Activated CD4-positive, CD25-positive, alpha-beta regulatory T cell treated with anti-CD3 and anti-CD28 coated beads, Interleukin-2, amount 50 U/mL, for 72 hours (primary cell): Measurements from ENCODE around the gene CCM2.

Experiments used
- DNase-seq: peaks from one replicate; pipeline ENCODE4 v3.0.0; 2021

CCM2 gene

GRCh38 chr7:45086331-45087065 is 86.5 kb downstream of the CCM2 start:
- DNase-seq, result no peak

GRCh38 chr7:45087301-45088145 is 87.5 kb downstream of the CCM2 start:
- DNase-seq, result no peak

GRCh38 chr7:45088146-45088701 is 88.2 kb downstream of the CCM2 start:
- no peak for DNase-seq

DNA sequence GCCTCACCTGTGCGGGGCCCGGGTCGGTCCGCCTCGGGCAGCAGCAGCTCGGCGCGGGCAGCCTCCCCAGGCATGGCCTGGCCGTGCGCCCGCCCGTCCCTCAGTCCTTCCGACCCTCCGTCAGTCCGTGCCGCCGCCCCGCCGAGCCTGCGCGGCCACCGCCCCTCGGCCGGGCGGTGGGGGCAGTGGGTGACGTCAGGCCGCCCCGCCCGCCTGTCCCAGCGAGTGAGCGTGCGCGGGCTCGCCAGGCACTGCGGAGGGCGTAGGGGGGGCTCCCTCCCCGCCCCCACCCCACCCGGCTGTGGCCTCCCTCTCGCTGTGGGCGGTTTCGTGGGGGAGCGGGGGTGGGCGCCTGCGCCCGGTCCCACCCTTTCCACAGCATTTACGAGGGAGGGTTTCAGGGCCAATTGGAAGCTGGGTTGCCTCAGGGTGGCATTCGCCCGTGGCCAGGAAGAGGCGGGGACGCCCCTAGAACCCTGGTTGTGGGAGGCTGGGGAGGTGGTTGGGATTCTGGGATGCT is 88.9 kb downstream of the CCM2 start, which contains the start of gene NACAD:
Gene NACAD, minus strand, starts transcription at position 149 of the 520 bp plus-strand sequence. Its CDS starts 75 bp downstream, at position 74.
- DNase-seq, result no peak

DNA sequence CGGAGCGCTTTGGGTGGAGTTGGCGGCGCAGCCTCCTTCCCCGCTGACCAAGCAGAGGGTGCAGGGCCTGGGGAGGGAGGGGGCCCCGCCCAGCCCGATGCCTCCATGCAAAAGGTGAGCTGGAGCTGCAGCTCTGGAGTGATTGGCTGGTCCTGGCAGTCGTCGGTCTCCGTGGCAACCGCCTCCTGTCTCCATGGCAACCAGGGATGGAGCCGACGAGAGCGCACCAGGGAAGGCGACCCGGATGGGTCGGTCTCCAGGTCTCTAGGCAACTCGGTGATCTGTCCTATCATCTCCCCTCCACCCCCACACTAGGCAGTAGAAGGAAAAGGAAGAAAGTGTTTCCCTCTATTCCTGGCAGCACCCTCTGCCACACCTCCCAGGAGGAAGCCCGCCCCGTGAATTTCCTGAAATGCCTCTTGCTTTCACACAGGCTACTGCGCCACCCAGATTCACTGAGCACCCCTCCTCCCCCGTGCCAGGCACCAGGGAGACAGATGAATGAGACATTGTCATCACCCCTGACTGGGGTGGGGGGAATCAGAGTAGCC is 89.4 kb downstream of the CCM2 start:
- DNase-seq, result peak; percentile 30

DNA sequence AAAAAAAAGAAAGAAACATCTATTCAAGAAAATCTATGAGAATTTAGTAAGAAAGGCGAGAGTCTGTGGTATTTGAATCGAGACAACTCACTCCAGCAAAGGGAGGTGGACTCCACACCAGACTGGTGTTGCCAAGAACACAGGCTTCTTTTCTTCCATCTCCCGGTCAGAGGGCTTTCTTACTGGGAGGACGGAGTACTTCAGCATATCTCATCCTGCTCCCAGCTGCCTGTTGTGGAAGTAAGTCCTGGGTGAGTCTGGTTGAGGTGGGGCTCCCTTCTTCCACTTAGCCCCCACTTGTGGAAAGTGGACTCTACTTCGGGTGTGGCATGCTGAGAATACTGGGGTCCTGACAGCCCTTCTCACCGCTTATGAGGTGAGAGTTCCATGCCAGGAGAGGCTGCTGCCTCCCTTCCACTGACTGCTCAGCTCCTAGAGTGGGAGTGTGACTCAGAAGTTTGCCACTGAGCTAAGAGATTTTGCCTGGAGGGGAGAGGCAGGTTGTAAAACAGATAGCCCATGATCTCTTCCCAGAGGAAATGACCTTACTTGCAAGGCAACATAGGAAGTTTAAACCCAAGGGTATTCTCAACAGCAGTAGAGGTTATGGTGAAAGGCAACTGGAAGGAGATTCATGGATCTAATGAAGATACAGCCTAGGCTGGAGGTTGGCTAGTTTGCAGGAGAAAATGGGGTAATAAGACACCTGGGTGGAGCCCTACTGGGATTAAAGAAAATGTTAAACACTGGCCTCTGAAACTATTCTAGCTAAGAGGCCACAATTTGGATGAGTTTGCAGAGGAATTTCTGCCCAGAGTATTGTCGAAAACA is 92.3 kb downstream of the CCM2 start:
- DNase-seq, result no peak

GRCh38 chr7:45092931-45093235 is 92.9 kb downstream of the CCM2 start:
- no peak for DNase-seq

DNA sequence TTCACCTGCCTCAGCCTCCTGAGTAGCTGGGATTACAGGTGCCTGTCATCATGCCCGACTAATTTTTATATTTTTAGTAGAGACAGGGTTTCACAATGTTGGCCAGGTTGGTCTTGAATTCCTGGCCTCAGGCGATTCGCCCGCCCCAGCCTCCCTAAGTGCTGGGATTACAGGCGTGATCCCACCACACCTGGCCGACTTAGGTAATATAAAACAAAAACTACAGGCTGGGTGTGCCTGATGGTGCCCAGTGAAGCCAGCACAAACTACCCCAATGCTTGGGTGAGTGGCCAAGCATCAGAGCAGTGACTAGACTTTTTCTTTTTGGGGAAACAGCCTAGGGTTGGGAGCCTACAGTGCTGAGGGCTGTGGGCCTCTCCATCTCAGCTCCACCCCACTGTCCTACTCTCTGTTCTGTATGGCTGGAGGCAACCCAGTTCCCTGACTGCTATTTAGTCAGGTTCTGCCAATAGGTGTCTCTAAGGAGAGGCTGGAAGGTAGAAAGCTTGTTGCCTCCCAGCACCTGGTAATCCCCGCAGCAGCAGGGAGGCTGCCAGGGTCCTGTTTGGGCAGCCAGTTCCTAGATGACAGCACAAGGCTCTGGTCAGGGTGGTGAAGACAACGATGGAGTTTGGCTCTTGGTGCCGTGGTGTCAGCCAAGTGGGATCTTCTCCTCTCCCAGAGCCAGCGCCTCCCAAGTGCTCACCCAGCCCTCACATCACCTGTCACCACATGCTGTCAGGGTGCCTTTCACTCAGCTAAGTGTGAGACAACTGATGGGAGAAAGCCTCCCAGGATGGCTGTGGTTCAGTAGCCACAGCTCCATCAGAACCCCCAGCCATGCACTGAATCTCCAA is 99.2 kb downstream of the CCM2 start:
- no peak for DNase-seq

DNA sequence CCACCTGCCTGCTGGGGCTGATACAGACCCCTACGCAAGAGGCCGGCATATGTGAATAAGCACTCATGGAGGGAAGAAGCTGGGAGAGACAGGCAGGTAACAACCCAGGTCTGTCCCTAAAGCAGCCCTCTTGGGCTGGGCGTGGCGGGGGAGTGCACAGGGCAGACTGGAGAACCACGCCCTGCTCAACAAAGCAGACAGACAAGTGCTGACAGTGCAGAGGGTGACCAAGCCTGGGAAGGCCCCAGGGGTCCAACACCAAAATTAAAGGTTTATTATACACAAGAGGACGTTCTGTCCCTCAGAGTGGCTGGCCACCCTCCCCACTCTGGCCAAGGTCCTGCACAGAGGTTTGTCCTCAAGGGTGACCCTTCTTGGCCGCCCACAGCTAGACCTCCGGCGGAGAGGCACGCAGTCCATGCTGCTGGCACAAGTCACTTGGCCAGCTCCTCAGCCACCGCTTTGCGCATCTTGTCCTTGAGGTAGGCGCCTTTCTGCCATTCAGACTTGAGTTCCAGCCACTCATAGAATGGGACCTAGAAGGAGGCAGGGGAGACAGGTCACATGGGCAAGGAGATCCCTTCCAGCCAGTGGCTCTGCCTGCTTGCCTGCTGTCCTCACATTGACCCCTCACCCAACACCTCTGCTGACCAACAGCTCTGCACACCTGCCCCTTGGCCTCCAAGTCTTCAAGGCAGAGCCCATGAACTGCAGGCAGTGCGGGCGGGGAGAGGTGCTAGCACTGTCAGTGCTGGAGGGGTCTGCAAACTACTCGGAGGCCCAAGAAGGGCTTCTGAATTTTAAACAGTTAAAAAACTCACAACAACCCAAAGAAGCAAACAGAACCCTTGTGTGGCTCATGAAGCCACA is 100.1 kb downstream of the CCM2 start:
- DNase-seq, result peak; percentile 23

GRCh38 chr7:45100761-45101480 is 100.9 kb downstream of the CCM2 start:
- DNase-seq, result peak; percentile 26

GRCh38 chr7:45101748-45102147 is 101.7 kb downstream of the CCM2 start:
- no peak for DNase-seq

DNA sequence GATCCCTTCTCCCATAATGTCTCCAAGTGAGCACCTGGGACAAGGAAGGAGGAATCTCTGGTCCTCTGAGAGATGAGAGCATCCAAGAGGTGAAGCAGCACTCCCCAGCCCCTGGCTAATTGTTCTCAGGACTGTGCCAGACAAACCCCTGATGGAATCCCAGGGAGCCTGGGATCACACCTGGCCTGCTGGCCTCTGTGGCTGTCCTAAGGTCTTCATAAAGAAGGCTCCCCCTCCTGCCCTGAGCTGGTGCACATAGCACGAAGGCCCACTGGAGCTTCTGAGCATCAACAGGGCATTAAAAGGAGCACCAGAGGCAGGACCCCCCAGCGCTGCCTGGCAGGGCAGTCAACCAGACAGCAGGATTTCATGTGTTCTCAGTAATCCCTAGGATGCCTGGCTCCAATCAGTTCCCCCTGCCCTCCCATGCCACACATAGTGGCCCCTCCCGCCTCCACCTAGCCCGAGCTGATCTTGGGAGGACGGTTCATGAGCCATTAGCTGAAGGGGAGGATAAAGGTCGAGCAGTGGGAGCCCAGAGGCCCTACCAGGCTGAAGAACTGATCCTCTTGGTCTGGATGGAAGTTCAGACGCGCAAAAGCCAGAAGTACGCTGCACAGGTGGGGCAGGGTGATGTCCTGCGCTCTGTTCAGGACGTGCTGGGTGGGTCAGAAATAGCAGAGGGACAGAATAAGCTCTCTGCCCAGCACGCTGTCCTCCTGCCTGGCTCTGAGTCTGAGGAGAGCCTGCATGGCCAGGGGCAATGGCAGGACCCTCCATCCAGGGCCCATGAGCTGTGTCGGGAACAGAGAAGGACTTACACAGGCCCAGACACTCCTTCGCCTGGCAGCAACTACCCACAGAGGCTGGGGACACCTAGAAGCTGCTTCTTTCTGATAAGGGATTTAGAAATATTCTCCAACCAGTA is 103.0 kb downstream of the CCM2 start:
- DNase-seq, result no peak

DNA sequence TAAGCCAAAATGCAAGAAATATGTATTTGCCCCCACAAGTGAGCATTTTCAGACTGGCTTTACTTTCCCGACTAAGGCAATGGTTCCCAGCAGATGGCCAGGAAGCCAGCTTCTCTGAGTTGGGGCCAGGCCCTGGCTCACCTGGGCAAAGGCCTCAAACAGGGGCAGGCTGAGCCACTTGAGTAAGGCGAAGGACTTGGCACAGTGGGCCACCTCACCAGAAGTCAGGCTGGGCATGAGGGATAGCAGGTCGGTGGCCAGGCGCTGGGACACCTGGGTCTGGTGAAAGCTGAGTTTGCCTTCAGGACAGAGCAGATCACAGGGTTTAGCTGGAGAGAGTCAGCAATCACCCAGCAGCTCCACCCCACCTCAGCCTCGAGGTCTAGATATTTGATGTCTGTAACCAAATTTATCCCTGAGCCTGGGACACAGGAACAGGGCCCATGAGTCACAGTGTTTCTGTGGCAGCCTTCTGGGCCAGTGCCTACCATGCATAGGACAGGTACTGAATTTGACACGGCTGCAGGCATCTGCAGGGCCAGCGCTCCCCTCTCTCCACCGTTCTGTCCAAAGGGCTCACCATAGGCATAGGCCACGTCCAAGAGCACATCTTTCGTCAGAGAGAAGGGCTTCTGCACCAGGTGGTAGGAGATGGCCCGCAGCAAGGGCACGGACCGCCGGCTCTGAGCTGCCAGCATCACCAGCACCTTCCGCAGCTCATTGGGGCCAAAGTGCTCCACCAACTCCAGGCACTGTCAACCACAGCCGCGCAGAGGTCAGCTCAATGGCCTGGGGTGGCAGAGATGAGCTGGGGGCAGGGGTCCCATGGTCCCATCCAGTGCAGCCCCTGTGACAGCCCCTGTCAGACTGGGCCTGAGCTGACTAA is 104.2 kb downstream of the CCM2 start:
- peak; percentile 25 for DNase-seq

DNA sequence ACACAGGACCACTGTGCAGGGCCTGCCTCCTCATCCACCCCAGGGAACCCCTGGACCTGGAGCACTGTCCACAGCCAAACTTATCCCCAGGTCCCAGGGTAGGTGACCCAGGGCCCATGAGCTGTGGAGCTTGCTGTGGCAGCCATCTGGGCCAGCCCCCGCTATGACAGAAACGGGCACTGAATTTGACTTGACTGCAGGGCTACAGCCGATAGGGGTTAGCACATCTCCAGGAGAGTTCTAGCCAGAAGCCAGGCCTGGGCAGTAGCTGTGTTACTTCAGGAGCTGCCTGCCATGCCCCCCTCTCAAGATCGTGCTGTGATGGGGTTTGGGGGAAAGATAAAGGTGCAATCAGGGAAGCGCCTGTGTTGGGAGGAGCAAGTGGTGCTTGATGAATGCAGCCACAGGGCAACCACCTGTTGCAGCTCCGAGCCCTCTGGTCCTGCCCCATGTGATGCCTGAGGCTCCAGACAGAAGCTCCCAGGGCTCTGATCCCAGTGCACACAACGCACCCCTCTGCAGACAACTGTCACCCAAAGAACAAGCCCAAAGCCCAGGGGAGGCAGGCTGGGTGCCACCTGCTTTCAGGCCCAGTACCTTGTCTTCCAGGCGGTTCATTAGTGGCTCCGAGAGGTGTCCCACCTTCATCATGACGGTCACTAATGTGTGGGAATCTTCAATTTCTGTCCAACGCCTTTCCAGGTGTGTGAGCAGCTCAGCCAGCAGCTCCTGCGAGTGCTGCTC is 105.0 kb downstream of the CCM2 start:
- DNase-seq, result peak; percentile 22

- no peak for DNase-seq
These were observed 105.7 kb downstream of the CCM2 start for GRCh38 chr7:45105588-45106188.

DNA sequence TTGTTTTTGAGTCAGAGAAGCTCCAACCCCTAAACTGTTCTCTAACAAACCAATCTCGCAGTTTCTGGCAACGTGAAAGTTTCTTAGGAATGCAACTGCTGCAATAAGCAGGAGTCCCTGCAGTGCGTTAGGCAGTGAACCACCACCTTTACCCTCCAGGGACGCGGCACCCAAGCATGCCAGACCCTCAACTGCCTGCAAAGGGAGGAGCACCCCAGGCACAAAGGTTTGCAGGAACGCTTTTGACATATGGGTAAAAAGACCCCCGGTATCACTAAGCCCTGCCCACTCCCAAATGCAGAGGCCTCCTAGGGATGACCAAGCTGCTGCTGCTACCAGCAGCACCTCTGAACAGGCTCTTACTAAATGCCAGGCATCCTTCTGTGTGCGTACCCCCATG is 106.8 kb downstream of the CCM2 start:
- no peak for DNase-seq
